DND-41 (cell line): ENCODE data around the gene MATN3.

Source experiments
- ATAC-seq: fragments of 200-7000 bp; cut with Tn5 transposase; 3 replicates; pipeline ENCODE4 v1.9.1; 2021; ENCODE audit warnings: low read depth; ENCODE audit not compliant: insufficient read depth
- DNase-seq: peaks from one replicate; pipeline ENCODE4 v3.0.0-alpha.2; 2020
- H2AFZ ChIP-seq: 2 replicates; pipeline ENCODE4 v1.6.0; 2012; ENCODE audit warnings: low read depth, low read length
- H3K27ac ChIP-seq: 2 replicates; pipeline ENCODE4 v1.5.1; 2012; ENCODE audit warnings: low read length, inconsistent platforms
- H3K27me3 ChIP-seq: fragments of 200-600 bp; sonication (generic); 2 replicates; pipeline ENCODE4 v1.6.0; 2012; ENCODE audit warnings: low read length, mild to moderate bottlenecking, inconsistent platforms; ENCODE audit not compliant: insufficient read depth, poor library complexity
- H3K36me3 ChIP-seq: 2 replicates; pipeline ENCODE4 v1.5.1; 2012; ENCODE audit warnings: low read length, inconsistent platforms; ENCODE audit not compliant: insufficient read depth
- H3K4me1 ChIP-seq: 2 replicates; pipeline ENCODE4 v1.5.1; 2012; ENCODE audit warnings: mild to moderate bottlenecking, low read length; ENCODE audit not compliant: insufficient read depth
- H3K4me2 ChIP-seq: 2 replicates; pipeline ENCODE4 v1.6.0; 2012; ENCODE audit warnings: mild to moderate bottlenecking, moderate library complexity, low read length, inconsistent platforms; ENCODE audit not compliant: insufficient read depth
- H3K4me3 ChIP-seq, 2 experiments: fragments of 200-600 bp in 1 of 2; shearing (Covaris generic) in 1 of 2; 2 replicates each; pipeline ENCODE4 v1.5.1; 2012 to 2016; ENCODE audit warnings: inconsistent platforms in 2 of 2, low read length in 2 of 2, mild to moderate bottlenecking in 2 of 2, low read depth in 1 of 2, moderate library complexity in 1 of 2
- H3K79me2 ChIP-seq: 2 replicates; pipeline ENCODE4 v1.6.0; 2012; ENCODE audit warnings: low read length, inconsistent platforms; ENCODE audit not compliant: insufficient read depth
- H3K9ac ChIP-seq: 2 replicates; pipeline ENCODE4 v1.6.0; 2012; ENCODE audit warnings: low read depth, mild to moderate bottlenecking, inconsistent platforms, low read length, moderate library complexity
- H3K9me3 ChIP-seq: 2 replicates; pipeline ENCODE4 v1.5.1; 2012; ENCODE audit warnings: low read length, moderate library complexity, mild to moderate bottlenecking, inconsistent platforms; ENCODE audit not compliant: insufficient read depth, severe bottlenecking
- H4K20me1 ChIP-seq: 2 replicates; pipeline ENCODE4 v1.6.0; 2012; ENCODE audit warnings: low read length; ENCODE audit not compliant: insufficient read depth
- EZH2 ChIP-seq: IDR thresholded peaks from 3 replicates; pipeline ENCODE4 v1.6.1; 2012; ENCODE audit warnings: borderline replicate concordance, low read depth, mild to moderate bottlenecking, moderate library complexity, low read length, inconsistent platforms; ENCODE audit not compliant: severe bottlenecking
- TF ChIP-seq, protein P1 (sequence below): IDR thresholded peaks from 2 replicates; pipeline ENCODE4 v1.5.1; 2012; ENCODE audit warnings: borderline replicate concordance, low read length, moderate library complexity, mild to moderate bottlenecking; ENCODE audit not compliant: poor library complexity, severe bottlenecking; ENCODE audit errors: extremely low read depth

The MATN3 gene

DNA sequence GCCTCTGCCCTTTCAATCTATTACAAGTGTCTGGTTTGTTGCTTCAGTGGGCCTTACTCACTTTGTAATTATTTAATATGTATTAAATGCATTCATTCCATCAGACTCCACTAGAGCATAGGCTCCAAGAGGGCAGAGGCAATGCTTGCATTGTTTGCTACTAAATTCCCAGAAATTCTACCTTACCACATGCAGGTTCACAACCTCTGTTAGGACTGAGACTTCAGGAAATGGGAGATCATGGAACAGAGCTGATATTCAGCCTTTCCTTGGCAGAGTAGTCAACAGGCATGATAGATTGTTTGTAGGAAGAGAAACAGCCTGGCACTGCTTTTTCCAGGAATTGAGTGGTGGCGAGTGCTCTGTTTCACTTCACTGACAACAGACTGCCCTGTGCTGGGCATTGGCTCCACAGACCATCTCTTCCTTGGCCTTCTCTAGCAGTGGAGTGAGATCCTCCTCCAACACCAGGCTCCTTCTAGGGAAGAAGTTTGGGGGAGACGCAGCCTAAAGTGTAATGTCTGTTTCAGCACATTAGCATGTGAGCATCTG, 6.2 kb upstream of the MATN3 start:
- no peaks in the 10 kb centered on the region for H3K4me1 ChIP-seq
- H3K36me3 ChIP-seq, result no peaks in the 10 kb centered on the region
- no peak for ATAC-seq
- no peak overlapping the region for H3K4me2 ChIP-seq
- H2AFZ ChIP-seq, result no peak overlapping the region
- no peaks in the 10 kb centered on the region for H3K27me3 ChIP-seq
- no peak for DNase-seq
- no peak overlapping the region for H3K27ac ChIP-seq
- H3K9ac ChIP-seq, result no peak overlapping the region
- no peak for TF ChIP-seq EZH2
- TF ChIP-seq, protein P1, sequence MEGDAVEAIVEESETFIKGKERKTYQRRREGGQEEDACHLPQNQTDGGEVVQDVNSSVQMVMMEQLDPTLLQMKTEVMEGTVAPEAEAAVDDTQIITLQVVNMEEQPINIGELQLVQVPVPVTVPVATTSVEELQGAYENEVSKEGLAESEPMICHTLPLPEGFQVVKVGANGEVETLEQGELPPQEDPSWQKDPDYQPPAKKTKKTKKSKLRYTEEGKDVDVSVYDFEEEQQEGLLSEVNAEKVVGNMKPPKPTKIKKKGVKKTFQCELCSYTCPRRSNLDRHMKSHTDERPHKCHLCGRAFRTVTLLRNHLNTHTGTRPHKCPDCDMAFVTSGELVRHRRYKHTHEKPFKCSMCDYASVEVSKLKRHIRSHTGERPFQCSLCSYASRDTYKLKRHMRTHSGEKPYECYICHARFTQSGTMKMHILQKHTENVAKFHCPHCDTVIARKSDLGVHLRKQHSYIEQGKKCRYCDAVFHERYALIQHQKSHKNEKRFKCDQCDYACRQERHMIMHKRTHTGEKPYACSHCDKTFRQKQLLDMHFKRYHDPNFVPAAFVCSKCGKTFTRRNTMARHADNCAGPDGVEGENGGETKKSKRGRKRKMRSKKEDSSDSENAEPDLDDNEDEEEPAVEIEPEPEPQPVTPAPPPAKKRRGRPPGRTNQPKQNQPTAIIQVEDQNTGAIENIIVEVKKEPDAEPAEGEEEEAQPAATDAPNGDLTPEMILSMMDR, result no peak
- H4K20me1 ChIP-seq, result no peaks in the 10 kb centered on the region
- H3K9me3 ChIP-seq, result peaks cover 6% of the 10 kb centered on the region
- H3K79me2 ChIP-seq, result no peaks in the 10 kb centered on the region
- no peak overlapping the region for H3K4me3 ChIP-seq

GRCh38 chr2:20016346-20016745, 3.9 kb upstream of the MATN3 start:
- H3K27ac ChIP-seq, result no peak overlapping the region
- H3K9me3 ChIP-seq, result peaks cover under 1% of the 10 kb centered on the region
- no peak overlapping the region for H3K4me3 ChIP-seq
- H3K79me2 ChIP-seq, result no peaks in the 10 kb centered on the region
- no peak overlapping the region for H3K4me2 ChIP-seq
- H3K36me3 ChIP-seq, result no peaks in the 10 kb centered on the region
- no peak overlapping the region for H3K9ac ChIP-seq
- no peak for DNase-seq
- H2AFZ ChIP-seq, result no peak overlapping the region
- ATAC-seq, result no peak
- TF ChIP-seq, protein P1, result peak; percentile 13
- TF ChIP-seq EZH2, result no peak
- no peaks in the 10 kb centered on the region for H3K27me3 ChIP-seq
- H3K4me1 ChIP-seq, result no peaks in the 10 kb centered on the region
- H4K20me1 ChIP-seq, result no peaks in the 10 kb centered on the region

DNA sequence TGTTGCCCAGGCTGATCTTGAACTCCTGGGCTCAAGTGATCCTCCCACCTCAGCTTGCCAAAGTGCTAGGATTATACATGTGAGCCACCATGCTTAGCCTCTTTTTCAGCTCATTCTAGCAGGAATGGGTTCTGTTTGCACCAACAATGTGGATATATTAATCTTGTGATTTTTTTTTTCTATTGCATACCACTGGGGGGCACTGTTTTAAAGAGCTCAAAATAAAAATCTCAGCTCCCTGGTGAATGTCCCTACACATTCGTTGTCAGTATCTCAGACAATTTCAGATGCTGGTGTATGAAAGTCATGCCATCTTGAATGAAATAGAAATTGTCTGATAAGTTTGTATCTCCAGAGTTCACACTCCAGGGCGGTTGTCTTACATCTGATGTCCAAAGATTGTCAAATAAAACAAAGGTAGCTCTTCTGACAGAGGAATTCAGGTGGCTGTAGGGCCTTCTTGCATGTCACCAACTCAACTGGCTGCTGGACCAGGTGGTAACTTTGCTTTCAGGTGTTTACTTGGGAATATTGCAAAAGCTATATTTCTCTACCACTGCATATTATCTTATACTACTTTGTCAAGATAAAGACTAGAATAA, 3.1 kb upstream of the MATN3 start:
- Histone ChIP-seq H3K36me3 (no peaks in the 10 kb centered on the region), H3K4me2 (no peak overlapping the region), H2AFZ (no peak overlapping the region), H3K27me3 (no peaks in the 10 kb centered on the region), H3K4me3 (no peak overlapping the region), H4K20me1 (no peaks in the 10 kb centered on the region), H3K79me2 (no peaks in the 10 kb centered on the region), H3K9me3 (no peaks in the 10 kb centered on the region), H3K27ac (no peak overlapping the region), H3K9ac (no peak overlapping the region), H3K4me1 (no peaks in the 10 kb centered on the region)
- TF ChIP-seq EZH2, result no peak
- TF ChIP-seq, protein P1, result peak; percentile 62
- DNase-seq (no peak), ATAC-seq (peak; percentile 45; the same call in 1 of the 3 replicates)
